HepG2 (cell line): ENCODE results near the gene CDCA5. TPM values are rescaled to one million over a fixed set of nuclear protein-coding genes. Genes with fewer than 3 reads are reported as not detected.

Experiments used
- CBX1 ChIP-seq: IDR thresholded peaks from one replicate; pipeline ENCODE4 v1.6.1; 2016; ENCODE audit warnings: antibody characterized with exemption, low read depth
- CC2D1A ChIP-seq: sonication (generic); formaldehyde crosslinking; IDR thresholded peaks from 2 replicates; pipeline ENCODE4 v1.8.1; 2023; ENCODE audit warnings: mild to moderate bottlenecking, missing genetic modification reagents
- GATA4 ChIP-seq: sonication (generic); IDR thresholded peaks from 2 replicates; pipeline ENCODE4 v1.6.1; 2016; ENCODE audit warnings: antibody characterized with exemption, low read depth, borderline replicate concordance
- HOXA3 ChIP-seq: sonication (generic); formaldehyde crosslinking; IDR thresholded peaks from 2 replicates; pipeline ENCODE4 v1.5.0; 2020; ENCODE audit warnings: missing genetic modification reagents
- HOXD1 ChIP-seq: sonication (generic); formaldehyde crosslinking; IDR thresholded peaks from 2 replicates; pipeline ENCODE4 v1.5.0; 2020; ENCODE audit warnings: missing genetic modification reagents
- JUN ChIP-seq: sonication (generic); formaldehyde crosslinking; IDR thresholded peaks from 2 replicates; pipeline ENCODE4 v1.4.0; 2020; ENCODE audit warnings: mild to moderate bottlenecking, missing genetic modification reagents
- KAT8 ChIP-seq: IDR thresholded peaks from 2 replicates; pipeline ENCODE4 v1.6.1; 2016; ENCODE audit warnings: missing genetic modification reagents, missing compliant biosample characterization
- NFKBIZ ChIP-seq: IDR thresholded peaks from 2 replicates; pipeline ENCODE4 v1.6.1; 2018; ENCODE audit warnings: missing genetic modification reagents, missing compliant biosample characterization
- NR3C1 ChIP-seq: sonication (generic); formaldehyde crosslinking; IDR thresholded peaks from 2 replicates; pipeline ENCODE4 v1.4.0; 2020; ENCODE audit warnings: missing genetic modification reagents
- ONECUT2 ChIP-seq: sonication (generic); formaldehyde crosslinking; IDR thresholded peaks from 2 replicates; pipeline ENCODE4 v1.4.0; 2020; ENCODE audit warnings: missing genetic modification reagents
- PHB2 ChIP-seq: fragments of 450-650 bp; IDR thresholded peaks from 2 replicates; pipeline ENCODE4 v1.6.1; 2018; ENCODE audit not compliant: partially characterized antibody
- RFX5 ChIP-seq: IDR thresholded peaks from 2 replicates; pipeline ENCODE4 v1.6.1; 2011; ENCODE audit warnings: low read depth, low read length, improper control_type of control experiment
- RORA ChIP-seq: sonication (generic); formaldehyde crosslinking; IDR thresholded peaks from 2 replicates; pipeline ENCODE4 v1.5.0; 2020; ENCODE audit warnings: mild to moderate bottlenecking, missing genetic modification reagents, moderate library complexity
- SP5 ChIP-seq: IDR thresholded peaks from 2 replicates; pipeline ENCODE4 v1.6.1; 2016; ENCODE audit warnings: low read depth, borderline replicate concordance
- U2AF2 ChIP-seq: fragments of 200-400 bp; formaldehyde crosslinking; IDR thresholded peaks from 2 replicates; pipeline ENCODE4 v1.6.1; 2017; ENCODE audit warnings: low read depth, mild to moderate bottlenecking, low read length
- YY1 ChIP-seq: IDR thresholded peaks from 2 replicates; pipeline ENCODE4 v1.6.1; 2011; ENCODE audit warnings: low read length, low read depth, moderate library complexity, mild to moderate bottlenecking; ENCODE audit not compliant: insufficient read depth, insufficient replicate concordance
- ZNF136 ChIP-seq: sonication (generic); formaldehyde crosslinking; IDR thresholded peaks from 2 replicates; pipeline ENCODE4 v1.8.1; 2022; ENCODE audit warnings: low read depth, mild to moderate bottlenecking, moderate library complexity, missing genetic modification reagents
- ZNF230 ChIP-seq: sonication (generic); formaldehyde crosslinking; IDR thresholded peaks from 2 replicates; pipeline ENCODE4 v1.4.0; 2020; ENCODE audit warnings: mild to moderate bottlenecking, missing genetic modification reagents
- ZNF253 ChIP-seq: sonication (generic); formaldehyde crosslinking; IDR thresholded peaks from 2 replicates; pipeline ENCODE4 v1.8.0; 2022; ENCODE audit warnings: mild to moderate bottlenecking, missing genetic modification reagents, borderline replicate concordance
- ZNF256 ChIP-seq: sonication (generic); formaldehyde crosslinking; conservative IDR thresholded peaks from 2 replicates; pipeline ENCODE4 v1.4.0; 2020; ENCODE audit warnings: missing genetic modification reagents
- ZNF331 ChIP-seq: sonication (generic); formaldehyde crosslinking; IDR thresholded peaks from 2 replicates; pipeline ENCODE4 v1.4.0; 2020; ENCODE audit warnings: missing genetic modification reagents
- ZNF629 ChIP-seq: sonication (generic); formaldehyde crosslinking; conservative IDR thresholded peaks from 2 replicates; pipeline ENCODE4 v1.5.0; 2020; ENCODE audit warnings: missing genetic modification reagents
- ZNF772 ChIP-seq: sonication (generic); formaldehyde crosslinking; IDR thresholded peaks from 2 replicates; pipeline ENCODE4 v1.5.0; 2020; ENCODE audit warnings: mild to moderate bottlenecking, missing genetic modification reagents
- ZNF777 ChIP-seq: sonication (generic); formaldehyde crosslinking; IDR thresholded peaks from 2 replicates; pipeline ENCODE4 v1.4.0; 2020; ENCODE audit warnings: missing genetic modification reagents
- ZNF883 ChIP-seq: sonication (generic); formaldehyde crosslinking; IDR thresholded peaks from 2 replicates; pipeline ENCODE4 v1.5.1; 2020; ENCODE audit warnings: mild to moderate bottlenecking, missing genetic modification reagents; ENCODE audit errors: not compliant biosample characterization
- ZSCAN22 ChIP-seq: sonication (generic); formaldehyde crosslinking; IDR thresholded peaks from 2 replicates; pipeline ENCODE4 v1.4.0; 2020; ENCODE audit warnings: mild to moderate bottlenecking, missing genetic modification reagents
- polyA plus RNA-seq, 8 experiments: library from polyadenylated mRNA; depleted of rRNA in 3 of 8; stranded (reverse) in 7 of 8; unstranded in 1 of 8; fragments of >200 nt; fragmentation: Illumina TruSeq in 4 of 8; extraction: Trizol in 4 of 8; gene quantifications; 2 replicates each; pipeline versions ENCODE4 v1.2.1 to v1.2.3, GENCODE V29; 2011 to 2016; ENCODE audit warnings: low read depth in 4 of 8, missing spikeins in 1 of 8, mixed read lengths in 1 of 8; ENCODE audit not compliant: insufficient read depth in 1 of 8
- total RNA-seq, 5 experiments: library from RNA; depleted of rRNA; stranded (reverse); fragments of >200 nt; fragmentation: Illumina TruSeq; extraction: Trizol; gene quantifications; 2 replicates each; pipeline ENCODE4 v1.2.3, GENCODE V29; 2016; ENCODE audit warnings: low read depth in 1 of 5
- TF ChIP-seq, protein P1 (sequence below): sonication (generic); formaldehyde crosslinking; IDR thresholded peaks from 2 replicates; pipeline ENCODE4 v1.8.0; 2022; ENCODE audit warnings: mild to moderate bottlenecking, missing genetic modification reagents
- TF ChIP-seq, protein P2 (sequence below): sonication (generic); formaldehyde crosslinking; IDR thresholded peaks from 2 replicates; pipeline ENCODE4 v1.4.0; 2020; ENCODE audit warnings: mild to moderate bottlenecking, missing genetic modification reagents
- TF ChIP-seq, protein P3 (sequence below): sonication (generic); formaldehyde crosslinking; IDR thresholded peaks from 2 replicates; pipeline ENCODE4 v1.8.1; 2023; ENCODE audit warnings: mild to moderate bottlenecking, moderate library complexity, missing genetic modification reagents

Gene CDCA5
- total and polyA plus RNA-seq, 2 of the 13 experiments (the other 11 are each of a cell fraction or from before 2014, with no cell fraction given): 13.5 to 50.6 TPM

DNA sequence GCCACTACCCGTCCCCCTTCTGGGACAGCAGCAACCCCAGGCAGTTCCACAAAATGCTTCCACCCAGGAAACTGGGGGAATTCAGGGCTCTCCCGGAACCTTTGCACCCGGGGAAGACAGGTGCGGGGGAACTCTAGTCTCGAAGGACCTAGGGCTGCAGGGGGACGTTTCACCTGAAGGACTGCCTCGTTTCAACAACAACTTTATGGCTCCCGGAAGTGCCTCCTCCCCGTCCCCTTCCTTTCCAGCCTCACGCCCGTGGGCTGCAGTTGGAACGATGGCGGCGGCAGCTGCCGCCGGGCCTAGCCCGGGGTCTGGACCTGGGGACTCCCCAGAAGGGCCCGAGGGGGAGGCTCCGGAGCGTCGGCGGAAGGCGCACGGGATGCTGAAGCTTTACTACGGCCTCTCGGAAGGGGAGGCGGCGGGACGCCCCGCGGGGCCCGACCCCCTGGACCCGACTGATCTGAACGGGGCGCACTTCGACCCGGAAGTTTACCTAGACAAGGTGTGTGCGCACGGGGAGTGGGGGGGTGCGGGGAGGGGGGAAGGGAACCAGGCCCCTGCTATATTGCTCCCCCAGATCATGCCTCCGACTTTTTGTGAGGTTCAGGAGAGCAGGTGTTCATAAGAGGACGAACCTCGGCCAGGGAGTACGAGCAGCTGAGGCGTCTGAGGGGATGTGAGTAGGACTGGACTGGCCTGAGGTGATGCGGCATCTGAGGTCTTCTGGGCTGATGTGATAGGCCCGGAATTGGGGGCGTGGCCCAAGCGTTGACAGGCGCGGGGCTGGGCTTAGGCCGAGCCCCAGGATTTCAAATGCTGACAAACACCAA lies 12.3 kb upstream of the CDCA5 start, which contains the start of gene VPS51 (continued):
- TF ChIP-seq KAT8 (CRISPR knock-in tag) (peak; percentile 99), ZNF883 (CRISPR knock-in tag) (peak; percentile 74), HOXA3 (CRISPR knock-in tag) (peak; percentile 94), RORA (CRISPR knock-in tag) (no peak), HOXD1 (peak; percentile 86), JUN (CRISPR knock-in tag) (no peak), U2AF2 (0 out of 2 replicates have a peak, but pooled peaks have one; percentile 69), CC2D1A (CRISPR knock-in tag) (no peak), ZNF331 (peak; percentile 83), PHB2 (no peak), ZNF772 (CRISPR knock-in tag) (peak; percentile 75), ZNF629 (CRISPR knock-in tag) (0 out of 2 replicates have a peak, but pooled peaks have one; percentile 18), NFKBIZ (peak; percentile 50; the same call in 1 of the 2 replicates), ZNF230 (CRISPR knock-in tag) (no peak), ZNF136 (CRISPR knock-in tag) (no peak), CBX1 (peak; percentile 97), ZNF253 (CRISPR knock-in tag) (no peak), ZNF777 (CRISPR knock-in tag) (peak; percentile 47; the same call in 1 of the 2 replicates), NR3C1 (CRISPR knock-in tag) (no peak), YY1 (peak; percentile 91), RFX5 (no peak), ZSCAN22 (CRISPR knock-in tag) (peak; percentile 91), ZNF256 (CRISPR knock-in tag) (no peak), ONECUT2 (CRISPR knock-in tag) (no peak), SP5 (CRISPR knock-in tag) (peak; percentile 77; the same call in 1 of the 2 replicates), GATA4 (peak; percentile 62; the same call in 1 of the 2 replicates)
- TF ChIP-seq, protein P1, sequence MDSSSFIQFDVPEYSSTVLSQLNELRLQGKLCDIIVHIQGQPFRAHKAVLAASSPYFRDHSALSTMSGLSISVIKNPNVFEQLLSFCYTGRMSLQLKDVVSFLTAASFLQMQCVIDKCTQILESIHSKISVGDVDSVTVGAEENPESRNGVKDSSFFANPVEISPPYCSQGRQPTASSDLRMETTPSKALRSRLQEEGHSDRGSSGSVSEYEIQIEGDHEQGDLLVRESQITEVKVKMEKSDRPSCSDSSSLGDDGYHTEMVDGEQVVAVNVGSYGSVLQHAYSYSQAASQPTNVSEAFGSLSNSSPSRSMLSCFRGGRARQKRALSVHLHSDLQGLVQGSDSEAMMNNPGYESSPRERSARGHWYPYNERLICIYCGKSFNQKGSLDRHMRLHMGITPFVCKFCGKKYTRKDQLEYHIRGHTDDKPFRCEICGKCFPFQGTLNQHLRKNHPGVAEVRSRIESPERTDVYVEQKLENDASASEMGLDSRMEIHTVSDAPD (CRISPR knock-in tag): no peak
- TF ChIP-seq, protein P2, sequence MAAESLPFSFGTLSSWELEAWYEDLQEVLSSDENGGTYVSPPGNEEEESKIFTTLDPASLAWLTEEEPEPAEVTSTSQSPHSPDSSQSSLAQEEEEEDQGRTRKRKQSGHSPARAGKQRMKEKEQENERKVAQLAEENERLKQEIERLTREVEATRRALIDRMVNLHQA (CRISPR knock-in tag): peak; percentile 56; the same call in 1 of the 2 replicates
- TF ChIP-seq, protein P3, sequence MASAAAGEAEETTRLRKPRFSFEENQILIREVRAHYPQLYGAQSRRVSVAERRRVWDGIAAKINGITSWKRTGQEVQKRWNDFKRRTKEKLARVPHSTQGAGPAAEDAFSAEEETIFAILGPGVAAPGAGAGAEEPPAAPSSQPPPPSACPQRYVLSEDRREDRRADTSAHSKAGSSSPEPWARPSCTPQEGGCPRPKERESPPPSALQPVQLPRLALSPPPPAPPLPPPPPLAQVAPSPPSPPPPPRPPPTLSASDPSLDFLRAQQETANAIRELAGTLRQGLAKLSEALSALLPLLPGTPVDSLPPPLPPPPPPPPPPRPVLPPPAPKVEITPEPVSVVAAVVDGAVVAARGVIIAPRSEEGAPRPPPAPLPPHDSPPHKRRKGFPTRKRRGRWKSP (CRISPR knock-in tag): peak; percentile 55; the same call in 1 of the 2 replicates
